Activated CD4-positive, alpha-beta T cell treated with anti-CD3 and anti-CD28 coated beads for 24 hours (primary cell): Measurements from ENCODE around the gene AOC3.
"Not testable (repeated sequence)": the region's sequence is repeated elsewhere in the genome, so short reads cannot be mapped to it uniquely, and the experiment has no call there.

Experiments used
- DNase-seq, 2 donors: peaks; one replicate each; pipeline ENCODE4 v3.0.0-alpha.2; 2020; ENCODE audit warnings: low read depth in 2 of 2

AOC3 gene

GRCh38 chr17:42894283-42895184 is 43.5 kb downstream of the AOC3 start:
- no peak for DNase-seq

GRCh38 chr17:42895185-42895555 is 44.2 kb downstream of the AOC3 start:
- DNase-seq: no peak

DNA sequence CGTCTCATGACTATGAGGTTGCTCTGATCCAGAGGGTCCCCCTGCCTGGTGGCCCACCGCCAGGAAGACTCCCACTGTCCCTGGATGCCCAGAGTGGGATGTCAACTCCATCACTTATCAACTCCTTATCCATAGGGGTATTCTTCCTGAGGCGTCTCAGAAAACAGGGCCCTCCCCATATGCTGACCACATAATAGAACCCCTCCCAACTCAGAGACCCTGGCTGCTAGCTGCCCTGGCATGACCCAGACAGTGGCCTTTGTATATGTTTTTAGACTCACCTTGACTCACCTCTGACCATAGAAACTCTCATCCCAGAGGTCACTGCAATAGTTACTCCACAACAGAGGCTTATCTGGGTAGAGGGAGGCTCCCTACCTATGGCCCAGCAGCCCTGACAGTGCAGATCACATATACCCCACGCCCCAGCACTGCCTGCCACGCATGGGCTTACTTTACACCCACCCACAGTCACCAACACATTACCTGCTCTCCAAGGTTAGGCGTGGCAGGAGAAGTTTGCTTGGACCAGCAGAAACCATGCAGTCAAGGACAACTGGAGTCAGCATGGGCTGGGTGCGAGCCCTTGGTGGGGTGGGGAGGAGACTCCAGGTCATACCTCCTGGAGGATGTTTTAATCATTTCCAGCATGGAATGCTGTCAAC is 47.3 kb downstream of the AOC3 start:
- DNase-seq: no peak

DNA sequence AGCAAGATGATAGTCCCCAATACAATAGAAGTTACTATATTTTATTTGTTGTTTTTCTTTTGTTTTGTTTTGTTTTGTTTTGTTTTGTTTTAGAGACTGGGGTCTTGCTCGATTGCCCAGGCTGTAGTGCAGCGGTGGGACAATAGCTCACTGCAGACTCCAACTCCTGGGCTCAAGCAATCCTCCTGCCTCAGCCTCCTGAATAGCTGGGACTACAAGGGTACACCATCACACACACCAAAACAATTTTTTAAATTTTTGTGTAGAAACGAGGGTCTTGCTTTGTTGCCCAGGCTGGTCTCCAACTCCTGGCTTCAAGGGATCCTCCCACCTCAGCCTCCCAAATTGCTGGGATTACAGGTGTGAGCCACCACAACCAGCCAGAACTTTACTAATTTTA is 49.0 kb downstream of the AOC3 start:
- not testable (repeated sequence) for DNase-seq

- DNase-seq: no peak
These were observed 49.7 kb downstream of the AOC3 start, which contains the start of gene G6PC1 for GRCh38 chr17:42900460-42901331. Gene G6PC1 (plus strand): TSS chr17:42900799. CDS start chr17:42900877, 78 bp downstream.

- DNase-seq: no peak
These were observed 50.7 kb downstream of the AOC3 start for GRCh38 chr17:42901535-42902229.

DNA sequence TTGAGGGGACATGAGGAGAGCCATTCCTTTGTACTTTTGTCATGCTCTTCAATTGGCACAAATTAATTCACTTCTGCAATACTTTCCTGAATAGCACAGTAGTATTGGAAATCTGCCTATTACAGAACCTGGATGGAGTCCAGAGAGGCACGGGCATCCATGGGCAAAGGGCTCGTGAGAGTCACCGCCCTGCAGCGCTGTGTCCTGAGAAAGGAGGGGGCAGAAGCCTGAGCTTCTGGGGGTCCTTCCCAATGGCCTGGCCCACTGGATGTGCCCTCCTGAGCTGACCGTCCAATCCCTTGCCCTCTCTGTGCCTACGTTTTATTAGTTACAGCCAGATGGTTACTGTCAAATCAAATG is 53.1 kb downstream of the AOC3 start:
- no peak for DNase-seq

DNA sequence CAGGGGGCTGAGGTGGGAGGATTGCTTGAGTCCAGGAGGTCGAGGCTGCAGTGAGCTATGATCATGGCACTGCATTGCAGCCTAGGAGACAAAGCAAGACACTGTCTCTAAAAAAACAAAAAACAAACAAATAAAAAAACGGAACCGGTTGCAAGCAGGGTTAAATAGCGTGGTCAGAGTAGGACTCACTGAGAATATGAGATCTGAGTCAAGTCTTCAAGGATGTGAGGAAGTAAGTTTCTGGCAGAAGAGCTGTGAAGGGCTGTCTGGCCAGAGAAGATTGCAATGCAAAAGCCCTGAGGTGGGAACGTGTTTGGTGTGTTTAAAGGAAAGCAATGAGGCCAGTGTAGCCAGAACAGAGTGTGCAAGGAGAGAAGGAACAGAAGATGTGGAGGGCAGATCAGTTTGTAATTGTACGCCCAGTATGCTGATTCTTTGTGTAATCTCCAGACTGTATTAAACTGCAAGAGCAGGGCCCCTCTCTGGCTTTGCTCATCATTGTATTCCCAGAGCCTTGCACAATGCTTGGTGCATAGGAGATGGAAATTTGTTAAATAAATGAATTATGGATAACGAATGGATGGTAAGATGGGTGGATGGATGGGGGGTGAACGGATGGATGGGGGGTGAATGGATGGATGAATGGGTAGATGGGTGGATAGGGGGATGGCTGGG is 55.9 kb downstream of the AOC3 start:
- no peak for DNase-seq
